ENCODE results near the gene PC.

The PC gene

GRCh38 chr11:66904561-66904960, 53.6 kb downstream of the PC start:
- no peak for TF ChIP-seq ARNTL (CRISPR knock-in tag; IDR thresholded peaks at IDR 0.05; ENCODE audit: borderline replicate concordance, low read depth)
- no peak for TF ChIP-seq PPARA (CRISPR knock-in tag; IDR thresholded peaks at IDR 0.05; ENCODE audit: borderline replicate concordance)
- no peak for TF ChIP-seq ZFP30 (CRISPR knock-in tag; IDR thresholded peaks at IDR 0.05)
- TF ChIP-seq ZC3H10 (CRISPR knock-in tag; IDR thresholded peaks at IDR 0.05), result no peak
- TF ChIP-seq ESRRG (CRISPR knock-in tag; IDR thresholded peaks at IDR 0.05), result no peak
- TF ChIP-seq, protein P1, sequence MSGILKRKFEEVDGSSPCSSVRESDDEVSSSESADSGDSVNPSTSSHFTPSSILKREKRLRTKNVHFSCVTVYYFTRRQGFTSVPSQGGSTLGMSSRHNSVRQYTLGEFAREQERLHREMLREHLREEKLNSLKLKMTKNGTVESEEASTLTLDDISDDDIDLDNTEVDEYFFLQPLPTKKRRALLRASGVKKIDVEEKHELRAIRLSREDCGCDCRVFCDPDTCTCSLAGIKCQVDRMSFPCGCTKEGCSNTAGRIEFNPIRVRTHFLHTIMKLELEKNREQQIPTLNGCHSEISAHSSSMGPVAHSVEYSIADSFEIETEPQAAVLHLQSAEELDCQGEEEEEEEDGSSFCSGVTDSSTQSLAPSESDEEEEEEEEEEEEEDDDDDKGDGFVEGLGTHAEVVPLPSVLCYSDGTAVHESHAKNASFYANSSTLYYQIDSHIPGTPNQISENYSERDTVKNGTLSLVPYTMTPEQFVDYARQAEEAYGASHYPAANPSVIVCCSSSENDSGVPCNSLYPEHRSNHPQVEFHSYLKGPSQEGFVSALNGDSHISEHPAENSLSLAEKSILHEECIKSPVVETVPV (CRISPR knock-in tag; IDR thresholded peaks at IDR 0.05), result no peak
- no peak for TF ChIP-seq CSDC2 (CRISPR knock-in tag; IDR thresholded peaks at IDR 0.05)
- no peak for TF ChIP-seq BACH2 (CRISPR knock-in tag; IDR thresholded peaks at IDR 0.05; ENCODE audit: borderline replicate concordance)
- TF ChIP-seq TOX (CRISPR knock-in tag; IDR thresholded peaks at IDR 0.05; ENCODE audit: borderline replicate concordance), result no peak
- no peak for TF ChIP-seq ZNF565 (CRISPR knock-in tag; conservative IDR thresholded peaks at IDR 0.05; ENCODE audit: low read depth)
- TF ChIP-seq ZFP3 (CRISPR knock-in tag; IDR thresholded peaks at IDR 0.05), result no peak
- TF ChIP-seq ISL1 (CRISPR knock-in tag; IDR thresholded peaks at IDR 0.05), result no peak
- TF ChIP-seq RARB (CRISPR knock-in tag; IDR thresholded peaks at IDR 0.05), result no peak
- ATAC-seq, result no peak

GRCh38 chr11:66904055-66904454, 54.1 kb downstream of the PC start:
- TF ChIP-seq ZNF565 (CRISPR knock-in tag; conservative IDR thresholded peaks at IDR 0.05; ENCODE audit: low read depth) (no peak), CSDC2 (CRISPR knock-in tag; IDR thresholded peaks at IDR 0.05) (no peak), BACH2 (CRISPR knock-in tag; IDR thresholded peaks at IDR 0.05; ENCODE audit: borderline replicate concordance) (no peak), GLIS3 (CRISPR knock-in tag; IDR thresholded peaks at IDR 0.05) (no peak), OSR1 (CRISPR knock-in tag; IDR thresholded peaks at IDR 0.05) (no peak), TOX (CRISPR knock-in tag; IDR thresholded peaks at IDR 0.05; ENCODE audit: borderline replicate concordance) (no peak), RARB (CRISPR knock-in tag; IDR thresholded peaks at IDR 0.05) (no peak), PPARA (CRISPR knock-in tag; IDR thresholded peaks at IDR 0.05; ENCODE audit: borderline replicate concordance) (no peak), ZFP3 (CRISPR knock-in tag; IDR thresholded peaks at IDR 0.05) (no peak), ARNTL (CRISPR knock-in tag; IDR thresholded peaks at IDR 0.05; ENCODE audit: borderline replicate concordance, low read depth) (no peak), ZNF8 (CRISPR knock-in tag; IDR thresholded peaks at IDR 0.05) (no peak), ZNF70 (CRISPR knock-in tag; IDR thresholded peaks at IDR 0.05) (no peak), ISL1 (CRISPR knock-in tag; IDR thresholded peaks at IDR 0.05) (no peak), ZC3H10 (CRISPR knock-in tag; IDR thresholded peaks at IDR 0.05) (no peak), ESRRG (CRISPR knock-in tag; IDR thresholded peaks at IDR 0.05) (no peak)
- TF ChIP-seq, protein P1 (CRISPR knock-in tag; IDR thresholded peaks at IDR 0.05), result no peak
- TF ChIP-seq, protein P2, sequence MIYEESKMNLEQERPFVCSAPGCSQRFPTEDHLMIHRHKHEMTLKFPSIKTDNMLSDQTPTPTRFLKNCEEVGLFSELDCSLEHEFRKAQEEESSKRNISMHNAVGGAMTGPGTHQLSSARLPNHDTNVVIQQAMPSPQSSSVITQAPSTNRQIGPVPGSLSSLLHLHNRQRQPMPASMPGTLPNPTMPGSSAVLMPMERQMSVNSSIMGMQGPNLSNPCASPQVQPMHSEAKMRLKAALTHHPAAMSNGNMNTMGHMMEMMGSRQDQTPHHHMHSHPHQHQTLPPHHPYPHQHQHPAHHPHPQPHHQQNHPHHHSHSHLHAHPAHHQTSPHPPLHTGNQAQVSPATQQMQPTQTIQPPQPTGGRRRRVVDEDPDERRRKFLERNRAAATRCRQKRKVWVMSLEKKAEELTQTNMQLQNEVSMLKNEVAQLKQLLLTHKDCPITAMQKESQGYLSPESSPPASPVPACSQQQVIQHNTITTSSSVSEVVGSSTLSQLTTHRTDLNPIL (CRISPR knock-in tag; IDR thresholded peaks at IDR 0.05; ENCODE audit: low read depth), result no peak
- TF ChIP-seq, protein P3, sequence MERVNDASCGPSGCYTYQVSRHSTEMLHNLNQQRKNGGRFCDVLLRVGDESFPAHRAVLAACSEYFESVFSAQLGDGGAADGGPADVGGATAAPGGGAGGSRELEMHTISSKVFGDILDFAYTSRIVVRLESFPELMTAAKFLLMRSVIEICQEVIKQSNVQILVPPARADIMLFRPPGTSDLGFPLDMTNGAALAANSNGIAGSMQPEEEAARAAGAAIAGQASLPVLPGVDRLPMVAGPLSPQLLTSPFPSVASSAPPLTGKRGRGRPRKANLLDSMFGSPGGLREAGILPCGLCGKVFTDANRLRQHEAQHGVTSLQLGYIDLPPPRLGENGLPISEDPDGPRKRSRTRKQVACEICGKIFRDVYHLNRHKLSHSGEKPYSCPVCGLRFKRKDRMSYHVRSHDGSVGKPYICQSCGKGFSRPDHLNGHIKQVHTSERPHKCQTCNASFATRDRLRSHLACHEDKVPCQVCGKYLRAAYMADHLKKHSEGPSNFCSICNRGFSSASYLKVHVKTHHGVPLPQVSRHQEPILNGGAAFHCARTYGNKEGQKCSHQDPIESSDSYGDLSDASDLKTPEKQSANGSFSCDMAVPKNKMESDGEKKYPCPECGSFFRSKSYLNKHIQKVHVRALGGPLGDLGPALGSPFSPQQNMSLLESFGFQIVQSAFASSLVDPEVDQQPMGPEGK (CRISPR knock-in tag; IDR thresholded peaks at IDR 0.05; ENCODE audit: borderline replicate concordance), result no peak
- TF ChIP-seq, protein P4, sequence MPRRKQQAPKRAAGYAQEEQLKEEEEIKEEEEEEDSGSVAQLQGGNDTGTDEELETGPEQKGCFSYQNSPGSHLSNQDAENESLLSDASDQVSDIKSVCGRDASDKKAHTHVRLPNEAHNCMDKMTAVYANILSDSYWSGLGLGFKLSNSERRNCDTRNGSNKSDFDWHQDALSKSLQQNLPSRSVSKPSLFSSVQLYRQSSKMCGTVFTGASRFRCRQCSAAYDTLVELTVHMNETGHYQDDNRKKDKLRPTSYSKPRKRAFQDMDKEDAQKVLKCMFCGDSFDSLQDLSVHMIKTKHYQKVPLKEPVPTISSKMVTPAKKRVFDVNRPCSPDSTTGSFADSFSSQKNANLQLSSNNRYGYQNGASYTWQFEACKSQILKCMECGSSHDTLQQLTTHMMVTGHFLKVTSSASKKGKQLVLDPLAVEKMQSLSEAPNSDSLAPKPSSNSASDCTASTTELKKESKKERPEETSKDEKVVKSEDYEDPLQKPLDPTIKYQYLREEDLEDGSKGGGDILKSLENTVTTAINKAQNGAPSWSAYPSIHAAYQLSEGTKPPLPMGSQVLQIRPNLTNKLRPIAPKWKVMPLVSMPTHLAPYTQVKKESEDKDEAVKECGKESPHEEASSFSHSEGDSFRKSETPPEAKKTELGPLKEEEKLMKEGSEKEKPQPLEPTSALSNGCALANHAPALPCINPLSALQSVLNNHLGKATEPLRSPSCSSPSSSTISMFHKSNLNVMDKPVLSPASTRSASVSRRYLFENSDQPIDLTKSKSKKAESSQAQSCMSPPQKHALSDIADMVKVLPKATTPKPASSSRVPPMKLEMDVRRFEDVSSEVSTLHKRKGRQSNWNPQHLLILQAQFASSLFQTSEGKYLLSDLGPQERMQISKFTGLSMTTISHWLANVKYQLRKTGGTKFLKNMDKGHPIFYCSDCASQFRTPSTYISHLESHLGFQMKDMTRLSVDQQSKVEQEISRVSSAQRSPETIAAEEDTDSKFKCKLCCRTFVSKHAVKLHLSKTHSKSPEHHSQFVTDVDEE (CRISPR knock-in tag; IDR thresholded peaks at IDR 0.05), result no peak
- no peak for ATAC-seq
